ENCODE measurements around the gene C3orf33. TPM values are rescaled to one million over a fixed set of nuclear protein-coding genes. Genes with fewer than 3 reads are reported as not detected.
A peak's percentile ranks its signal among the peaks of the same experiment; 100 is the strongest.

Gene C3orf33
- total RNA-seq, 6 donors from 2014 or later: 2.1 to 4.3 (median 3.3) TPM

DNA sequence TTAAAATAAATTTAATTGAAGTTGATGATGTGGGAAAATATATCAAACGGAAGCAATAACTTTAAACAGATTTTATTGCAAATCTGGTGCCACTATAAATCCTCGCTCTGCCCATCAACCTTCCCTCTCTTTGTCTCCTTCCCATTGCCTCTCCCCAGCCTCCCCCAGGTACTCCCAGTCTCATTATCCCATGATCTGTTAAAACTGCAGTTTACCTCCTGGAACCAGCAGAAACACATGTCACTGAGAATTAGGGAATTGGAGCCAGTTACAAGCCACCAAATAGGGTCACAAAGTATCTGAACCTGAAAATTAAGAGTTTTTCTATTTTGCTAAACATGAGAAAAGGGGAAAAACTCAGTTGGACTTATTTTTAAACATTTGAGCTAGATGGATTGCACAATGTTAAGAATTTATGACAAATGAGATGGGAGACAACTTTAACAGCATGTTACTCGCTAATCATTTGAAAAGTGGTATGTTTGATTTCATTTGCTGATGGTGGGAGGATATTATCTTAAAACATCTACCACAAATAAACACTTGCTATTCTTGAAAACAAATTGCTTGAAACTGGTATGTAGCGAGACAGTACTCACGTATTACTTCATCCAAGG lies 63.6 kb downstream of the C3orf33 start:
- Histone ChIP-seq H3K27me3 (peaks cover 0 to 9% (median 4%) of the 10 kb centered on the region in 4 donors), H3K27ac (peak overlapping the region in 1 of 4 donors; percentile 40), H3K9me3 (no peaks in the 10 kb centered on the region), H3K36me3 (no peaks in the 10 kb centered on the region), H3K4me3 (peak overlapping the region in 2 of 4 donors; percentile 63 to 67), H3K4me1 (peaks cover 16 to 23% (median 21%) of the 10 kb centered on the region in 4 donors)
- no peak for DNase-seq
- TF ChIP-seq POLR2AphosphoS5 (IDR thresholded peaks at IDR 0.05) (no peak), EP300 (IDR thresholded peaks at IDR 0.05) (no peak)
- TF ChIP-seq, protein P1, sequence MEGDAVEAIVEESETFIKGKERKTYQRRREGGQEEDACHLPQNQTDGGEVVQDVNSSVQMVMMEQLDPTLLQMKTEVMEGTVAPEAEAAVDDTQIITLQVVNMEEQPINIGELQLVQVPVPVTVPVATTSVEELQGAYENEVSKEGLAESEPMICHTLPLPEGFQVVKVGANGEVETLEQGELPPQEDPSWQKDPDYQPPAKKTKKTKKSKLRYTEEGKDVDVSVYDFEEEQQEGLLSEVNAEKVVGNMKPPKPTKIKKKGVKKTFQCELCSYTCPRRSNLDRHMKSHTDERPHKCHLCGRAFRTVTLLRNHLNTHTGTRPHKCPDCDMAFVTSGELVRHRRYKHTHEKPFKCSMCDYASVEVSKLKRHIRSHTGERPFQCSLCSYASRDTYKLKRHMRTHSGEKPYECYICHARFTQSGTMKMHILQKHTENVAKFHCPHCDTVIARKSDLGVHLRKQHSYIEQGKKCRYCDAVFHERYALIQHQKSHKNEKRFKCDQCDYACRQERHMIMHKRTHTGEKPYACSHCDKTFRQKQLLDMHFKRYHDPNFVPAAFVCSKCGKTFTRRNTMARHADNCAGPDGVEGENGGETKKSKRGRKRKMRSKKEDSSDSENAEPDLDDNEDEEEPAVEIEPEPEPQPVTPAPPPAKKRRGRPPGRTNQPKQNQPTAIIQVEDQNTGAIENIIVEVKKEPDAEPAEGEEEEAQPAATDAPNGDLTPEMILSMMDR (IDR thresholded peaks at IDR 0.05): no peak
- 59 to 66% methylated on average over 5 of the region's 5 CpGs for WGBS, 2 donors
- no peak for ATAC-seq (ENCODE audit: low FRiP score in 2 of 2)

DNA sequence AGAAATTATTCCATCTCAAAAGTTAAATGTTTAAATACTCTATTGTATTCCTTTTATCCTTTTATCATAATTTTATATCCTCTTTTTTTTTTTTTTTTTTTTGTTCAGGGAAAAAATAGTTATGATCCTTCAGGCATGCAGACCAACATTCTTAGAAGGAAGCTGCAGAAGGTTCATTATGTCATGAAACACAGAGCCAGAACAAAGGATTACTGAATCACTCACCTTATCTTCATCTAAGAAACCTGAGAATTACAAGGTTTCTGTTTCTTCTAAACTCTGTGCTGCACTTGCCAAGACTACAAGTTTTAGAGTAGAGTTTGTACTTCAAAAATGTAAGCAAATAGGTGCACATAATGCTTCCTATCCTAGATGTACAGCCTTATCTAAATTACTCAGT lies 64.5 kb downstream of the C3orf33 start:
- Histone ChIP-seq H3K27me3 (peaks cover 0 to 9% (median 4%) of the 10 kb centered on the region in 4 donors), H3K9me3 (no peaks in the 10 kb centered on the region), H3K27ac (no peak overlapping the region), H3K4me1 (peaks cover 16 to 23% (median 21%) of the 10 kb centered on the region in 4 donors), H3K36me3 (no peaks in the 10 kb centered on the region), H3K4me3 (no peak overlapping the region)
- ATAC-seq (ENCODE audit: low FRiP score in 2 of 2) (no peak), DNase-seq (no peak)
- TF ChIP-seq POLR2A (IDR thresholded peaks at IDR 0.05) (no peak), POLR2AphosphoS5 (IDR thresholded peaks at IDR 0.05) (no peak), EP300 (IDR thresholded peaks at IDR 0.05) (no peak)
- TF ChIP-seq, protein P1 (IDR thresholded peaks at IDR 0.05): no peak

DNA sequence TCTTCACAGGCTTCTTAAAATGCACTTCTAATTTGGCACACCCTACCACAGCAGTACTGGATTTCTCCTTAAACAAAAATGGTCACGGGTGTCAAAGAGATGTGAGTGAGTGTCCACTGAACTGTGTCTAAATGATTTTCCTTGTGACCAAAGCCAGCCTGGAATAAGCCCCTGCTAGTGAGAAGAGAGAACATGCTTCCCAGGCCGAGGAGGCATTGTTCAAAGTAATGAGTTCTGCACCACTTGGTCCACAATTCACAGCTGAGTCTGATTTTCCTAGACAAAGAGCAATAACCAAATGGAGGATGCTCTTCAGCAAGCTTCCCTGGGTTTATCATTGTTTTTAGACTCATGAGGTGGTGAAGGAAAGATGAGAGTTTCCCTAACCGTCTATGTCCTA lies 65.0 kb downstream of the C3orf33 start:
- Histone ChIP-seq H3K4me3 (no peak overlapping the region), H3K27me3 (peaks cover 0 to 9% (median 4%) of the 10 kb centered on the region in 4 donors), H3K4me1 (peaks cover 16 to 23% (median 21%) of the 10 kb centered on the region in 4 donors), H3K9me3 (no peaks in the 10 kb centered on the region), H3K27ac (no peak overlapping the region), H3K36me3 (no peaks in the 10 kb centered on the region)
- no peak for ATAC-seq (ENCODE audit: low FRiP score in 2 of 2)
- WGBS, 2 donors: 53 to 58% methylated on average over 3 of the region's 3 CpGs
- no peak for DNase-seq
- TF ChIP-seq, protein P1 (IDR thresholded peaks at IDR 0.05): no peak
- TF ChIP-seq POLR2AphosphoS5 (IDR thresholded peaks at IDR 0.05) (no peak), POLR2A (IDR thresholded peaks at IDR 0.05) (no peak), EP300 (IDR thresholded peaks at IDR 0.05) (no peak)

DNA sequence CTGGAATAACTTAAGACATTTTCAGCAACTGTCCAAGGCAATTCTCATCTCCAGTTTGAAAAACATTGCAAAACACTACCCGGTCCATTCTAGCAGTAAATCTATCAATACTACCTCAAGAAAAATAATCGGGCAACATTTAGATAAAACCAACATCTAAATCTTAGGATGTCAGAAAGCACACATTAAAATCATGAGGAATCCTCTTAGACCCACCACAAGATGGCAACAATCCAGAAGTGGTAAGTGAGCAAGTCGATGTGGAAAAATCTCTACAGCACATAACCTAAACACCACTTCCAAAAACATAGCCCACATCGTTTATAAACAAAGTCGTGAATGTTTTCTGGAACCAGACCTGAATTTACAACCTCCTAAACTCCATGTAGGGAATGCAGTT lies 66.9 kb downstream of the C3orf33 start:
- no peak overlapping the region for H3K4me3 ChIP-seq
- peaks cover 3 to 10% (median 7%) of the 10 kb centered on the region in 4 donors for H3K4me1 ChIP-seq
- peaks cover 0 to 7% (median 2%) of the 10 kb centered on the region in 4 donors for H3K27me3 ChIP-seq
- ATAC-seq (ENCODE audit: low FRiP score in 2 of 2) (no peak), DNase-seq (no peak)
- no peaks in the 10 kb centered on the region for H3K9me3 ChIP-seq
- WGBS, 2 donors: 30 to 40% methylated on average over 5 of the region's 5 CpGs
- TF ChIP-seq EP300 (IDR thresholded peaks at IDR 0.05) (no peak), POLR2A (IDR thresholded peaks at IDR 0.05) (no peak), POLR2AphosphoS5 (IDR thresholded peaks at IDR 0.05) (no peak)
- TF ChIP-seq, protein P1 (IDR thresholded peaks at IDR 0.05): no peak
- H3K36me3 ChIP-seq: no peaks in the 10 kb centered on the region
- H3K27ac ChIP-seq: peak overlapping the region in 3 of 4 donors; percentile 73 to 82 (median 81)

All from upper lobe of left lung (tissue), 6 donors.